MV-4-11 (cell line): ENCODE results near the gene RIN1.
"Not testable (repeated sequence)": the region's sequence is repeated elsewhere in the genome, so short reads cannot be mapped to it uniquely, and the experiment has no call there.

Experiments used
- DNase-seq: peaks from one replicate; lab custom pipeline; 2025; lab: John Stamatoyannopoulos, UW

Gene RIN1

DNA sequence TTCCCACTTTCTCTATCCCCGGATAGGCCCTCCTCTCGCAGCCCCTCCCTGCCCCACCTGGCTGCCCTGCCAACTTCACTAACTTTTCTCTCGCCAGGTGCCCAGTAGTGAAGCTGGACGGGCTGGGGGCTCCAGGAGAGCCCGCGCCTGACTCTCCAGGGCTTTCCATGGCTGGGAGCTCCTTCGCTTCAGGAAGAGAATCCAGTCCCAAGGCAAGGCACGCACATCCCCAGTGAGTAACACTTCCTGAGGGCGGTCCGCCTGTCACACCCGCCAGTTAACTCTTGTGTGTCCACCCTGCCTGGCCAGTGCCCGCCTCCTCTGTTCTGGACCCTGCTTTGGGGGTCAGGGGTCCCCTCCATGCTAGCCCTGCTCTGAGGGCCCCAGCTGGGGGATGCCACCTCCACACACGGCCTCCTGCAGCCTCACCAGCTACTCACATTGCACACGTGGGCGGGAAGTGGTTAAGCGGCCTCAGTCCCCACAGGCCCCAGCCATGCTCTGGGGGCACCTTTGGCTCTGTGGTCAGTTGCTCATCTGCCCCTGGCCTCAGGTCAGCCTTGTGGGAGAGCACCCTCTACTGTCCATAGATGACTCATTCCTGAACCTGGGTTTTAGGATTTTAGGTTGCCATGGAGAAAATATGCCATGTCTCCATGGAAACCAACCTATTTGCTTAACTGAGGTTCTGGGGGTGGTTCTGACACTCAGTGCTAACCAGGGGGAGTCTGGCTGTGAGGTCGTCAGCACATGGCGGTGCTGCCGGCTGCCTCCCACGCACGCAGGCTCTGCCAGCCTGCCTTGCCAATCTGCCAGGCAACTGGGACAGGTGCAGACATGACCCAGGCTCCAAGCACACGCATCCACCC is at the start of gene RIN1:
Gene RIN1, minus strand, starts transcription at position 201 of the 869 bp plus-strand sequence. Its CDS starts 32 bp downstream, at position 169.
- DNase-seq, result peak; percentile 93

- DNase-seq, result not testable (repeated sequence)
Observed at GRCh38 chr11:66384316-66384715, 48.1 kb upstream of the RIN1 start.

GRCh38 chr11:66380264-66380663 is 44.0 kb upstream of the RIN1 start:
- not testable (repeated sequence) for DNase-seq

- not testable (repeated sequence) for DNase-seq
Observed at GRCh38 chr11:66373690-66374287, 37.6 kb upstream of the RIN1 start.

DNA sequence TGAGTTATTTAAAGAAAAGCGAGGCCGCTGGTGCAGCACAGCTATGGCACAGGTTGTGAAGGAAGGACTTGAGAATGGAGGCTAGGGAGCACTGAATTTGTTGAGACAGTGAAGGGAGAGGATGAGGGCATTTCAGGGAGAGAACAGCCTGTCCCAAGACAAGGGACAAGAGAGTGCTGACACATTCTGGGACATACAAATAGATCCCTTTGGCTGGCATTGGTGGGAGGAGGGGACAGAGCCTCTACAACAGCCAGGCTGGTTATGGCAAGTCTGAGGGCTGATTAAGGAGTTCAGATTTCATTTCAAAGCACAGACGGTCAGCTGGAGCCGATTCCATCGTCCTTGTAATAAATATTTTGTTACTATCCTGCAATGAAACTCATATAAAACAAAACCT is 37.0 kb upstream of the RIN1 start:
- no peak for DNase-seq

GRCh38 chr11:66371627-66372415 is 35.6 kb upstream of the RIN1 start, which contains the start of gene SLC29A2:
SLC29A2 (minus strand) TSS chr11:66371760; CDS start chr11:66371591, 169 bp downstream.
- DNase-seq, result no peak

DNA sequence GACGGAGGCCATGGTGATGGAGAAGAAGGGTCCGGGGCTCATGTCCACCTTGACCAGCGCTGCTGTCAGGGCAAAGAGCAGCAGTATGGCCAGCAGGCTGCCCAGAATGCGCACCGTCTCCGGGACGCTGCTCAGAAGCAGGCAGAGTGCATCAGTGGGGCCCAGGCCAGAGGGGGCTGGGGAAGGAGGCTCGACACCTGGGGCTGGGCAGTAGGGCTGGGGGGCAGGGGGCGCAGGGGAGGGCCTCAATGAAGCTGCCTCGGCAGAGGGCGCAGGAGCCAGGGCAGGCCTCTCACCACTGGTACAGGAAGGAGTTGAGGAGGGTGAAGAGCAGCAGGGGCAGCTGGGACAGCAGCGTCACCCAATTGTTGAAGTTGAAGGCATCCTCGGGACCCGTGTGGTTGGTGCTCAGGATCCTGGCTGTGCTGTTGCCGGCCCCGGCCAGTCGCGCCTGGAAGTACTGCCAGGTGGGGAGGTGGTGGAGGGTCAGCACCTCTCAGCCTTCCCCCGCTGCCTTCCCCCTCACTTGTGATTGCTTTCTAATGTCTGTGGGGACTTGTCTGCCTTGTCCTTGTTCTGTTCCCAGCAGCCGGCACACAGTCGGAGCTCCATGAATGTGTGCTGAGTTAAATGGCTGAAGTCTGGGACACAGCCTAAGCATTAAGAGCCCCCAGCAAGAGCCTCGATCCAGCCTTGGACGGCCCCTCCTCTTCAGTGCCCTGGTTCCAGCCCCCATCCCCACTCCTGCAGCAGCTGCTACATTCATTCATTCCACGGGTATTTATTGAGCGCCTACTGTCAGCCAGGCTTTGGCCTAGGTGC is 33.0 kb upstream of the RIN1 start:
- no peak for DNase-seq

DNA sequence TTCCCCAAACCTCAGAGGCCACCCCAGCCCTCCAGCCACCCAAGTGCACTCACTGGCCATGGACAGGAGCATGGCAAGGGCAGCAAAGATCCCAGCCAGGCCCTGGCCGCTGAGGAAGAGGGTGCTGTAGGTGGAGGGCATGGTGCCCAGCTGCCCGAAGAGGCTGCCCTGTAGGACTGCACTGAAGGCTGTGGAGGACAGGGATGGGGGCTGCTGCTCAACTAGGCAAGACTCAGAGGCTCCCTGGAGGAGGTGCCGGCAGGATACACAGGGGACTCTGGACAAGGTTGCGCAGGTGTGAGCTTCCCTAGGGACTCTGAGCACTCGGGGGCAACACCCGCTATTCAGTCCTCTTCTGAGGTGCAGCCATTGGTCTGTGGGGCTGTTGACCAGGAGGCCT is 32.2 kb upstream of the RIN1 start:
- DNase-seq, result no peak

GRCh38 chr11:66367561-66368312 is 31.5 kb upstream of the RIN1 start:
- DNase-seq, result no peak

GRCh38 chr11:66366844-66367477 is 30.7 kb upstream of the RIN1 start:
- DNase-seq, result no peak

DNA sequence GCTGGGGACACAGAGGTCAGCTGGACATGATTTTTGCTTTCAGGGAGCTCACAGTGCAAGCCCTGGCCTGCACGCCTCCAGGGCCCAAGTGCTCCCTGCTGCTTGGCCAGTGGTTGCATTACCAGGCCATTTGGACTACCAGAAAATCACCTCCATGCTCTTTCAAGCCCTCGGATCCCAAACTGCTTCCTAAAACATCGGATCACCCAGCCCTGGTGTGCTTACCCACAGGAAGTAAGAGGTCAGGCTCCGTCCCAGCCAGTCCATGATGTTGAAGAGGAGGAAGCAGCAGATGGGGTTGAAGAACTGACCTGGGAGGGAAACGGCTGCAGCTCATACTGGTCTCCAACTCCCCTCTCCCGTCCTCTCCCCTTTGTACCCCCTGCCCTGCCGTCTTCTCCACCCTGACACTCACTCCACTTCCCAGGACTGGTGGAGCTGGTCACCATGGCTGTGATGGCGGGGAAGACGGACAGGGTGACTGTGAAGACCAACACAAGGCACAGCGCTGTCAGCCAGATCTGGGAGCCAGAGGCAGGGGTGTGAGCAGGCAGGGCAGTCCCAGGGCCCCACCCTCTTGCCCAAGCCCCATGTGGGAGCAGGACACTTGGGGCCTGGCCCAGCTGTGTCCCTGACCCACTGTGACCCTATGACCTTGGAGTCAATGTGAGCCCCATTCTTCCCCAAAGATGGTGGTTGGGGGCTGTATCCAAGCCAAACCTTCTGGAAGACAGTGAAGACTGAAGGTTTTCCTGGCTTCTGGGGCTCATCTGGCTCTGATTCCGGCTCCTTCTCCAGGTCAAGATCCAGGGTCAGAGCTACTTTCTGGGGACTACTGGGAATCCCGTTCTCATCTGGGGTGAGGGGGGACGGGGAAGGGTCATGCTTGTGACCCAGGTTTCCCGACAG is 29.7 kb upstream of the RIN1 start:
- DNase-seq, result no peak

GRCh38 chr11:66365166-66365565 is 28.9 kb upstream of the RIN1 start:
- no peak for DNase-seq

GRCh38 chr11:66363805-66364535 is 27.7 kb upstream of the RIN1 start:
- peak; percentile 10 for DNase-seq

DNA sequence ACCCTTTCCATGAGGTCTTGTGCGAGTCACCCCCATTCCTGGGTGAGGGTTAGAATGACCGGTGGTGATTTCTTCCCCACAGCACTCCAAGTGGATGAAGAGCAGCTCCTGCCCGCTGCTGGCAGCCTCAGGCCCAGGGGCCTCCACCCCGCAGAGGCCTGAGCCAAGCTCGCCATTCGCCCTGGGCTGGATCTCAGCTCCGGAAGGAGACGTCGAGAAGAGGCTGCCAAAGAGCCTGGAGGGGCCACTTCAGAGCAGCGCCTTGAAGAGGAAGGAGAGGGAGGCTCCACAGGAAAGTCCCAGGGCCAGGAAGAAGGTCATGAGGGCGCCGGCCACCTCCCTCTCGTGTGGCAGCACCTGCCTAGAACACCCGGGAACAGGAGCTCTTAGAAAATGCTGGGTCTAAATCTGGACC is 27.0 kb upstream of the RIN1 start:
- no peak for DNase-seq

DNA sequence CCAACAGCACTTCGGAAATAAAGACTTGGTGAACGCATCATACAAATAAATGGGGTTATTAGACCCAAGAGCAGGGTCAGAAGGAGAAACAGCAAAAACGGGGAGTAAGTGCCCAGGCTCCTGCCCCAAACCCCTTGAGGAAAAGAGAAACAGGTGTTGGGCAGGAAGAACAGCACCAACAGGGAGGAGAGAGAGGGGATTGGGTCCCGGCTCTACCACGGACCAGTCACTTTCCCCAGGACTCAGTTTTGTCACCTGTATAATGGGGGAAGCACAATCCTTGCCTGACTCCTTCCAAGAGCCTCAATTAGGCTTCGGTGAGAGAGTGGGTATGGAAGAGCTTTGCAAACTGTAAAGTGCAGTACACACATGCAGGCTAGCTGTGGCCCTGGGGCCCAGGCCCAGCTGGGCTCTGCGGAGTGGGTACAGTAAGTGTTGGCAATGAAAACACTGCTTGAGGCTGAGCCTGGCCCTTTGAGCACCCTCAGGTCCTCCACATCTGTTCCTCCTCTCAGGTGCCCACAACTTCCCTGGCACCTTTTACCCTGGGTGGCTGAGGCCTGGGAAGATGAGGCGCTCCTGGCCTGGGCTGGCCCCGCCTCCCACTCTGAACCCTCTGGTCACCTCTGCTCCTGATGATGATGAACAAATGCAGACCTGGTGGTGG is 26.4 kb upstream of the RIN1 start:
- DNase-seq, result no peak

DNA sequence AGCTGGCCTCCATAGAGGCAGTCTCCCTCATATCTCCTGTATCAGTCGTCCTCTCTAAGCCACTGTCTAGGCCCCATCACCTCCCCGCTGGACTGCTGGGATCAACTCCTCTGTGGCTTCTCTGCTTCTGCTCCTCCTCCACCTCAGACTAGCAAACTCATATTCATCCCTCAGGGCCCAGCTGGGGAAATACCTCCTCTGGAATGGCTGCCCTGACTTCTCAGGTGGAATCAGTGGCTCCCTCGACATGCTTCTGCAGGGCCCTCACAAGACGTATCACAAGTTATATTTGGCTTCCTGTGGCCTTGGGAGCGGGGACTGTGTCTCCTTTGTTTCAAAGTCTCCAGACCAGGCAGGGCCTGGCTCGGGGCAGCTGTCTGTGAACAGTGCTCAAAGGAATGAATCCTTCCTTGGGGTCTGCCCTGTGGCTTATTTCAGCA is 25.3 kb upstream of the RIN1 start:
- no peak for DNase-seq

- no peak for DNase-seq
Observed at GRCh38 chr11:66360406-66361073, 24.3 kb upstream of the RIN1 start.
